Body of pancreas (tissue), 4 donors: Measurements from ENCODE around the gene RPL3.
A peak's percentile ranks its signal among the peaks of the same experiment; 100 is the strongest.

Experiments
- CTCF ChIP-seq, 7 experiments: fragments of 450-650 bp in 4 of 7; fragments of 200-600 bp in 3 of 7; sonication (generic) in 3 of 7; IDR thresholded peaks; one replicate each; pipeline ENCODE4 v1.5.1; 2016 to 2019; ENCODE audit warnings: antibody characterized with exemption in 7 of 7
- POLR2A ChIP-seq, 3 donors: fragments of 450-650 bp; IDR thresholded peaks; one replicate each; pipeline ENCODE4 v1.6.1; 2016; ENCODE audit warnings: antibody characterized with exemption in 3 of 3, mild to moderate bottlenecking in 2 of 3

- TF ChIP-seq CTCF (IDR thresholded peaks at IDR 0.05) (peak in 1 of 7 experiments; percentile 30), POLR2A (IDR thresholded peaks at IDR 0.05) (peak in 1 of 3 donors; percentile 21)
These were observed 30.1 kb upstream of the RPL3 start for GRCh38 chr22:39349506-39349966.
